A549 (cell line): ENCODE measurements around the gene TRIM75. TPM values are rescaled to one million over a fixed set of nuclear protein-coding genes. Genes with fewer than 3 reads are reported as not detected.

Experiments used
- ATAC-seq, 2 experiments: fragments of 200-7000 bp in 1 of 2; fragments of >200 bp in 1 of 2; cut with Nextera tagmentation in 1 of 2; cut with Tn5 transposase in 1 of 2; 3 replicates each; pipeline versions ENCODE4 v1.8.0 to v1.9.1; 2018 to 2020; ENCODE audit warnings: mild to moderate bottlenecking in 1 of 2, moderate library complexity in 1 of 2
- CTCF ChIA-PET: fragments of 300-600 bp; sonication (Branson Sonifier 250); formaldehyde crosslinking; extraction: SDS; loops from one replicate; lab custom pipeline; 2021; ENCODE audit warnings: antibody characterized with exemption, inconsistent platforms; lab: Yijun Ruan, JAX
- POLR2A ChIA-PET: fragments of 350-600 bp; formaldehyde crosslinking; extraction: SDS; loops from one replicate; lab custom pipeline; 2021; ENCODE audit warnings: antibody characterized with exemption, inconsistent platforms; lab: Yijun Ruan, JAX
- DNase-seq, 2 experiments: peaks; one replicate each; pipeline versions ENCODE4 v3.0.0 to v3.0.0-alpha.2; 2011 to 2016; ENCODE audit warnings: low read depth in 1 of 2, low spot score in 1 of 2
- FAIRE-seq: peaks from 2 replicates; lab custom pipeline; 2011; peaks lifted over from hg19 to GRCh38; lab: Jason Lieb, UNC
- H3K27ac ChIP-seq, 2 experiments: fragments of >200 bp; sonication (Bioruptor Twin); formaldehyde crosslinking; 3 replicates each; pipeline ENCODE4 v1.5.1; 2016 to 2017
- H3K4me1 ChIP-seq: fragments of >200 bp; sonication (Bioruptor Twin); formaldehyde crosslinking; 3 replicates; pipeline ENCODE4 v1.6.1; 2016
- H3K4me2 ChIP-seq: fragments of >200 bp; sonication (Bioruptor Twin); formaldehyde crosslinking; 3 replicates; pipeline ENCODE4 v1.6.1; 2016
- H3K4me3 ChIP-seq: fragments of >200 bp; sonication (Bioruptor Twin); formaldehyde crosslinking; 3 replicates; pipeline ENCODE4 v1.5.1; 2016
- H3K9me3 ChIP-seq: fragments of >200 bp; sonication (Bioruptor Twin); formaldehyde crosslinking; 3 replicates; pipeline ENCODE4 v1.6.1; 2016
- BHLHE40 ChIP-seq: IDR thresholded peaks from 2 replicates; pipeline ENCODE4 v1.6.1; 2012; ENCODE audit warnings: low read depth, low read length, inconsistent platforms
- CBX2 ChIP-seq: fragments of 200-600 bp; sonication (generic); IDR thresholded peaks from 2 replicates; pipeline ENCODE4 v1.6.1; 2016; ENCODE audit warnings: low read depth, mild to moderate bottlenecking, borderline replicate concordance
- CBX8 ChIP-seq: fragments of 200-600 bp; sonication (generic); IDR thresholded peaks from 2 replicates; pipeline ENCODE4 v1.6.1; 2016
- CHD4 ChIP-seq: fragments of 200-600 bp; sonication (generic); IDR thresholded peaks from 2 replicates; pipeline ENCODE4 v1.6.1; 2016; ENCODE audit warnings: antibody characterized with exemption, mild to moderate bottlenecking, borderline replicate concordance
- EHMT2 ChIP-seq: fragments of 200-600 bp; sonication (generic); IDR thresholded peaks from 2 replicates; pipeline ENCODE4 v1.6.1; 2016; ENCODE audit warnings: antibody characterized with exemption, low read depth, mild to moderate bottlenecking, moderate library complexity
- EP300 ChIP-seq, 2 experiments: fragments of >200 bp; sonication (Bioruptor Twin); formaldehyde crosslinking; IDR thresholded peaks; 2 replicates in 1 of 2; 3 replicates in 1 of 2; pipeline ENCODE4 v1.6.1; 2016 to 2017
- FOSL2 ChIP-seq, 2 experiments: fragments of 450-650 bp in 1 of 2; fragments of >200 bp in 1 of 2; sonication (Bioruptor Twin) in 1 of 2; formaldehyde crosslinking; IDR thresholded peaks; 2 replicates each; pipeline versions ENCODE4 v1.5.0 to v1.6.1; 2016 to 2020; ENCODE audit warnings: mild to moderate bottlenecking in 1 of 2, moderate library complexity in 1 of 2
- HOXA7 ChIP-seq: fragments of 250-450 bp; sonication (Bioruptor Pico); IDR thresholded peaks from 2 replicates; pipeline ENCODE4 v1.5.0; 2020; ENCODE audit warnings: mild to moderate bottlenecking, moderate library complexity
- HOXB5 ChIP-seq: fragments of 250-450 bp; sonication (Bioruptor Pico); IDR thresholded peaks from 2 replicates; pipeline ENCODE4 v1.5.0; 2020; ENCODE audit warnings: mild to moderate bottlenecking, moderate library complexity
- KDM1A ChIP-seq: fragments of 200-600 bp; sonication (generic); IDR thresholded peaks from 2 replicates; pipeline ENCODE4 v1.6.1; 2016; ENCODE audit warnings: low read depth, mild to moderate bottlenecking
- MAFK ChIP-seq: fragments of 450-650 bp; IDR thresholded peaks from 2 replicates; pipeline ENCODE4 v1.6.1; 2014; ENCODE audit not compliant: partially characterized antibody
- NFE2L2 ChIP-seq: fragments of 150-350 bp; conservative IDR thresholded peaks from 2 replicates; pipeline ENCODE4 v1.6.1; 2014; ENCODE audit warnings: low read length
- NPAS2 ChIP-seq: fragments of 250-450 bp; sonication (Bioruptor Pico); IDR thresholded peaks from 2 replicates; pipeline ENCODE4 v1.8.0; 2022; ENCODE audit warnings: mild to moderate bottlenecking, moderate library complexity, borderline replicate concordance
- PHF8 ChIP-seq: fragments of 200-600 bp; sonication (generic); IDR thresholded peaks from 2 replicates; pipeline ENCODE4 v1.6.1; 2016; ENCODE audit warnings: low read depth, mild to moderate bottlenecking, antibody characterized with exemption, moderate library complexity, borderline replicate concordance
- POLR2A ChIP-seq: IDR thresholded peaks from 2 replicates; pipeline ENCODE4 v1.6.1; 2012; ENCODE audit warnings: mild to moderate bottlenecking, low read length
- RAD21 ChIP-seq, 2 experiments: fragments of >200 bp in 1 of 2; sonication (Bioruptor Twin) in 1 of 2; formaldehyde crosslinking in 1 of 2; IDR thresholded peaks in 1 of 2; conservative IDR thresholded peaks in 1 of 2; 2 replicates in 1 of 2; 3 replicates in 1 of 2; pipeline ENCODE4 v1.6.1; 2012 to 2018; ENCODE audit warnings: inconsistent platforms in 1 of 2
- RFX5 ChIP-seq: fragments of 450-650 bp; IDR thresholded peaks from 2 replicates; pipeline ENCODE4 v1.7.1; 2014; ENCODE audit warnings: antibody characterized with exemption, mild to moderate bottlenecking, moderate library complexity
- RNF2 ChIP-seq: fragments of 200-600 bp; sonication (generic); IDR thresholded peaks from 2 replicates; pipeline ENCODE4 v1.6.1; 2016; ENCODE audit warnings: low read depth, mild to moderate bottlenecking, antibody characterized with exemption, moderate library complexity, borderline replicate concordance
- SMC3 ChIP-seq: fragments of >200 bp; sonication (Bioruptor Twin); formaldehyde crosslinking; IDR thresholded peaks from 3 replicates; pipeline ENCODE4 v1.6.1; 2018; ENCODE audit warnings: inconsistent platforms
- SREBF2 ChIP-seq: fragments of 450-650 bp; IDR thresholded peaks from 2 replicates; pipeline ENCODE4 v1.6.1; 2014; ENCODE audit warnings: mild to moderate bottlenecking, moderate library complexity
- ZSCAN20 ChIP-seq: fragments of 250-450 bp; sonication (Bioruptor Pico); IDR thresholded peaks from 2 replicates; pipeline ENCODE4 v1.8.0; 2022; ENCODE audit warnings: mild to moderate bottlenecking, moderate library complexity
- WGBS: methylation state at CpG from one replicate; pipeline ENCODE4 v1.1.6; 2017; ENCODE audit errors: missing lambda C conversion rate; 5-methylcytosine and 5-hydroxymethylcytosine counted together
- polyA plus RNA-seq, 4 experiments: library from polyadenylated mRNA; depleted of rRNA in 3 of 4; stranded (reverse); fragments of >200 nt; fragmentation: RNase III in 1 of 4; extraction: RNeasy Plus Mini Kit Qiagen cat#74134 plus additional on column Dnase treatment in 1 of 4; gene quantifications; 2 replicates in 3 of 4; 3 replicates in 1 of 4; pipeline ENCODE4 v1.2.3, GENCODE V29; 2011 to 2017
- TF ChIP-seq, protein P1 (sequence below): fragments of 200-600 bp; sonication (generic); IDR thresholded peaks from 2 replicates; pipeline ENCODE4 v1.6.1; 2016; ENCODE audit warnings: antibody characterized with exemption, mild to moderate bottlenecking, moderate library complexity
- TF ChIP-seq, protein P2 (sequence below): IDR thresholded peaks from 2 replicates; pipeline ENCODE4 v1.6.1; 2012; ENCODE audit warnings: low read depth, borderline replicate concordance
- TF ChIP-seq, protein P3 (sequence below): fragments of 150-350 bp; IDR thresholded peaks from 2 replicates; pipeline ENCODE4 v1.6.1; 2014; ENCODE audit warnings: low read depth, mild to moderate bottlenecking, low read length
- TF ChIP-seq, protein P4 (sequence below): IDR thresholded peaks from 2 replicates; pipeline ENCODE4 v1.6.1; 2012
- TF ChIP-seq, protein P5 (sequence below): fragments of 250-450 bp; sonication (Bioruptor Pico); IDR thresholded peaks from 2 replicates; pipeline ENCODE4 v1.5.0; 2020; ENCODE audit warnings: low read depth, mild to moderate bottlenecking, moderate library complexity

Gene TRIM75
- polyA plus RNA-seq, 2 of the 4 experiments (the other 2 are of a cell fraction), result not detected

DNA sequence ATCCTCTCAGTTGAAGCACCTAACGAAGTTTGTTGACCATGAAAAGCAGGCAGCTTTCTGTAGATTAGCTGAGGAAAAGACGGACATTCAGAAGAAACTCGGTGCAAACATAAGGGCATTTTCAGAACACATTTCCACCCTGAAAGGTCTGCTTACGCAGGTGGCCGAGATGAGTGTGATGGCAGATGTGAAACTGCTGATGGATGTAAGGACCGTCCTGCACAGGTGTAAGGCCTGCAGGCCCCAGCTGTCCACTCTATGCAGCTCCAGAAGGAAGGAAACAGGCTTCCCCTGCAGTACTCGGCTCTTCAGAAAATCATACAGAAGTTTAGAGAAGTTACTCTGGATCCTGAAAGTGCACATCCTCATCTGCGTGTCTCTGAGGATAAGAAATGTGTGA, 42.7 kb upstream of the TRIM75 start:
- ATAC-seq, result no peak
- Histone ChIP-seq H3K4me2 (no peak overlapping the region), H3K9me3 (no peaks in the 10 kb centered on the region), H3K4me3 (no peak overlapping the region), H3K27ac (no peak overlapping the region), H3K4me1 (no peaks in the 10 kb centered on the region)
- ChIA-PET CTCF (no interaction called here), POLR2A (no interaction called here)
- TF ChIP-seq RAD21 (conservative IDR thresholded peaks at IDR 0.05 in 1 of 2, IDR thresholded peaks at IDR 0.05 in 1 of 2) (no peak), EP300 (IDR thresholded peaks at IDR 0.05) (no peak), NPAS2 (CRISPR knock-in tag) (no peak), HOXB5 (CRISPR knock-in tag) (no peak), EHMT2 (no peak), PHF8 (no peak), CHD4 (no peak), CBX8 (no peak)
- TF ChIP-seq, protein P1, sequence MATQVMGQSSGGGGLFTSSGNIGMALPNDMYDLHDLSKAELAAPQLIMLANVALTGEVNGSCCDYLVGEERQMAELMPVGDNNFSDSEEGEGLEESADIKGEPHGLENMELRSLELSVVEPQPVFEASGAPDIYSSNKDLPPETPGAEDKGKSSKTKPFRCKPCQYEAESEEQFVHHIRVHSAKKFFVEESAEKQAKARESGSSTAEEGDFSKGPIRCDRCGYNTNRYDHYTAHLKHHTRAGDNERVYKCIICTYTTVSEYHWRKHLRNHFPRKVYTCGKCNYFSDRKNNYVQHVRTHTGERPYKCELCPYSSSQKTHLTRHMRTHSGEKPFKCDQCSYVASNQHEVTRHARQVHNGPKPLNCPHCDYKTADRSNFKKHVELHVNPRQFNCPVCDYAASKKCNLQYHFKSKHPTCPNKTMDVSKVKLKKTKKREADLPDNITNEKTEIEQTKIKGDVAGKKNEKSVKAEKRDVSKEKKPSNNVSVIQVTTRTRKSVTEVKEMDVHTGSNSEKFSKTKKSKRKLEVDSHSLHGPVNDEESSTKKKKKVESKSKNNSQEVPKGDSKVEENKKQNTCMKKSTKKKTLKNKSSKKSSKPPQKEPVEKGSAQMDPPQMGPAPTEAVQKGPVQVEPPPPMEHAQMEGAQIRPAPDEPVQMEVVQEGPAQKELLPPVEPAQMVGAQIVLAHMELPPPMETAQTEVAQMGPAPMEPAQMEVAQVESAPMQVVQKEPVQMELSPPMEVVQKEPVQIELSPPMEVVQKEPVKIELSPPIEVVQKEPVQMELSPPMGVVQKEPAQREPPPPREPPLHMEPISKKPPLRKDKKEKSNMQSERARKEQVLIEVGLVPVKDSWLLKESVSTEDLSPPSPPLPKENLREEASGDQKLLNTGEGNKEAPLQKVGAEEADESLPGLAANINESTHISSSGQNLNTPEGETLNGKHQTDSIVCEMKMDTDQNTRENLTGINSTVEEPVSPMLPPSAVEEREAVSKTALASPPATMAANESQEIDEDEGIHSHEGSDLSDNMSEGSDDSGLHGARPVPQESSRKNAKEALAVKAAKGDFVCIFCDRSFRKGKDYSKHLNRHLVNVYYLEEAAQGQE, result no peak
- TF ChIP-seq, protein P2, sequence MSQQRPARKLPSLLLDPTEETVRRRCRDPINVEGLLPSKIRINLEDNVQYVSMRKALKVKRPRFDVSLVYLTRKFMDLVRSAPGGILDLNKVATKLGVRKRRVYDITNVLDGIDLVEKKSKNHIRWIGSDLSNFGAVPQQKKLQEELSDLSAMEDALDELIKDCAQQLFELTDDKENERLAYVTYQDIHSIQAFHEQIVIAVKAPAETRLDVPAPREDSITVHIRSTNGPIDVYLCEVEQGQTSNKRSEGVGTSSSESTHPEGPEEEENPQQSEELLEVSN, result no peak
- TF ChIP-seq, protein P3, sequence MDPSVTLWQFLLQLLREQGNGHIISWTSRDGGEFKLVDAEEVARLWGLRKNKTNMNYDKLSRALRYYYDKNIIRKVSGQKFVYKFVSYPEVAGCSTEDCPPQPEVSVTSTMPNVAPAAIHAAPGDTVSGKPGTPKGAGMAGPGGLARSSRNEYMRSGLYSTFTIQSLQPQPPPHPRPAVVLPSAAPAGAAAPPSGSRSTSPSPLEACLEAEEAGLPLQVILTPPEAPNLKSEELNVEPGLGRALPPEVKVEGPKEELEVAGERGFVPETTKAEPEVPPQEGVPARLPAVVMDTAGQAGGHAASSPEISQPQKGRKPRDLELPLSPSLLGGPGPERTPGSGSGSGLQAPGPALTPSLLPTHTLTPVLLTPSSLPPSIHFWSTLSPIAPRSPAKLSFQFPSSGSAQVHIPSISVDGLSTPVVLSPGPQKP, result no peak
- 41% methylated on average over 8 of the region's 8 CpGs for WGBS
- DNase-seq, result no peak
- no peak for FAIRE-seq

DNA sequence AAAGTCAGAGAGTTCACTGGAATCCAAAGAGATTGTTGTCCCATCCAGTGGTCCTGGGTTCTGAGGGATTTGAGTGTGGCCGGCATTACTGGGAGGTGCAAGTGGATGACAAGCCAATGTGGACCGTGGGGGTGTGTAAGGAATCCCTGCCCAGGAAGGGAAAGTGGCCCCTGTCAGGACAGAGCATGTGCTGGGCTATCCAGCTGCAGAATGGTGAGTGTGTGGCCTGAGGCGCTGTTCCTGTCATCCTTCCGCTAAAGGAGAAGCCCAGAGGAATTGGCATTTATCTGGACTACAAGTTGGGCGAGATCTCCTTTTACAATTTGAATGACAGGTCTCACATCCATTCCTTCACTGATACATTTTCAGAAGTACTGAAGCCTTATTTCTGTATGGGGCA, 42.3 kb upstream of the TRIM75 start:
- FAIRE-seq, result no peak

DNA sequence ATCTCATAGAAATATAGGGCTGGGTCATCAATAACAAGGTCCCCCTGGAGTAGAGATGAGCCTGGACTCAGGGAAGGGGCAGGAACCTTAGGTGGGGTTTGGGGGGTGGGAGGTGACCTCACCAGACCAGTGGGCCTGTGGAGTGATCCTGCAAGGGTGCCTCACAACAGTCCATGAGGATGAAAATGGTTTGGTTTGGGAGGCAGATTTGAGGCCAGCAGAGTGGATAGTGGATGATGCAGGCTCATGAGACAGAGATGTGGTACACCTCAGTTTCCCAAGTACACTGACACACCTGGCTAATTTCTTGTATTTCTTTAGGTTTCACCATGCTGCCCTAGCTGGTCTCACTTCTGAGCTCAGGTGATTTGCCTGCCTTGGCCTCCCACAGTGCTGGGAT, 40.0 kb upstream of the TRIM75 start:
- Histone ChIP-seq H3K27ac (no peak overlapping the region), H3K9me3 (no peaks in the 10 kb centered on the region), H3K4me2 (no peak overlapping the region), H3K4me3 (no peak overlapping the region), H3K4me1 (no peaks in the 10 kb centered on the region)
- POLR2A ChIA-PET, result no interaction called here
- no peak for FAIRE-seq
- no peak for ATAC-seq
- DNase-seq, result no peak
- CTCF ChIA-PET, result interaction anchor here (0.8 kb wide), 1 partner anchor 235 kb away, joined by 3 read pairs; no protein-coding TSS in a partner anchor
- TF ChIP-seq SREBF2, result no peak
- TF ChIP-seq RNF2, result no peak
- TF ChIP-seq RFX5, result no peak
- no peak for TF ChIP-seq MAFK
- TF ChIP-seq, protein P4, sequence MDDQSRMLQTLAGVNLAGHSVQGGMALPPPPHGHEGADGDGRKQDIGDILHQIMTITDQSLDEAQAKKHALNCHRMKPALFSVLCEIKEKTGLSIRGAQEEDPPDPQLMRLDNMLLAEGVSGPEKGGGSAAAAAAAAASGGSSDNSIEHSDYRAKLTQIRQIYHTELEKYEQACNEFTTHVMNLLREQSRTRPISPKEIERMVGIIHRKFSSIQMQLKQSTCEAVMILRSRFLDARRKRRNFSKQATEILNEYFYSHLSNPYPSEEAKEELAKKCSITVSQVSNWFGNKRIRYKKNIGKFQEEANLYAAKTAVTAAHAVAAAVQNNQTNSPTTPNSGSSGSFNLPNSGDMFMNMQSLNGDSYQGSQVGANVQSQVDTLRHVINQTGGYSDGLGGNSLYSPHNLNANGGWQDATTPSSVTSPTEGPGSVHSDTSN, result no peak
- TF ChIP-seq SMC3, result no peak
- TF ChIP-seq POLR2A, result no peak
- no peak for TF ChIP-seq NFE2L2
- TF ChIP-seq, protein P5, sequence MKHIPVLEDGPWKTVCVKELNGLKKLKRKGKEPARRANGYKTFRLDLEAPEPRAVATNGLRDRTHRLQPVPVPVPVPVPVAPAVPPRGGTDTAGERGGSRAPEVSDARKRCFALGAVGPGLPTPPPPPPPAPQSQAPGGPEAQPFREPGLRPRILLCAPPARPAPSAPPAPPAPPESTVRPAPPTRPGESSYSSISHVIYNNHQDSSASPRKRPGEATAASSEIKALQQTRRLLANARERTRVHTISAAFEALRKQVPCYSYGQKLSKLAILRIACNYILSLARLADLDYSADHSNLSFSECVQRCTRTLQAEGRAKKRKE (CRISPR knock-in tag), result no peak
- no peak for TF ChIP-seq KDM1A
- TF ChIP-seq HOXA7, result no peak
- no peak for TF ChIP-seq ZSCAN20
- no peak for TF ChIP-seq FOSL2 (IDR thresholded peaks at IDR 0.05)
- no peak for TF ChIP-seq FOSL2 (CRISPR knock-in tag; IDR thresholded peaks at IDR 0.05)
- TF ChIP-seq CBX2, result no peak

More for the DNA sequence above, 42.3 kb upstream of the TRIM75 start:
- H3K4me1 ChIP-seq, result no peaks in the 10 kb centered on the region
- no peak overlapping the region for H3K4me2 ChIP-seq
- TF ChIP-seq BHLHE40, result no peak
- H3K9me3 ChIP-seq, result no peaks in the 10 kb centered on the region
- POLR2A ChIA-PET, result no interaction called here
- DNase-seq, result no peak
- no peak for ATAC-seq
- CTCF ChIA-PET, result no interaction called here
- 49% methylated on average over 5 of the region's 5 CpGs for WGBS
- H3K4me3 ChIP-seq, result no peak overlapping the region
- H3K27ac ChIP-seq, result no peak overlapping the region
